Central memory CD8-positive, alpha-beta T cell (primary cell): ENCODE measurements around the gene CCDC171.

Source experiments
- ATAC-seq: fragments of 150-1000 bp; cut with Tn5 transposase; replicated peaks from 2 replicates; pipeline ENCODE4 v1.10.0; 2022; ENCODE audit warnings: mild to moderate bottlenecking, moderate FRiP score, moderate number of reproducible peaks; ENCODE audit not compliant: poor library complexity, severe bottlenecking; ENCODE audit errors: extremely low read depth
- DNase-seq, 2 donors: peaks; one replicate each; pipeline ENCODE4 v3.0.0; 2021; ENCODE audit warnings: low spot score in 2 of 2
- H3K27ac Mint-ChIP-seq: one replicate; pipeline ENCODE4 v1.8.0; 2022; ENCODE audit warnings: low read depth, mild to moderate bottlenecking, moderate library complexity, mixed read lengths
- H3K27me3 Mint-ChIP-seq: one replicate; pipeline ENCODE4 v1.8.0; 2022; ENCODE audit warnings: mixed read lengths
- H3K36me3 Mint-ChIP-seq: one replicate; pipeline ENCODE4 v1.8.0; 2022; ENCODE audit warnings: mild to moderate bottlenecking, moderate library complexity, mixed read lengths; ENCODE audit not compliant: insufficient read depth
- H3K4me1 Mint-ChIP-seq: one replicate; pipeline ENCODE4 v1.8.0; 2022; ENCODE audit warnings: mixed read lengths
- H3K4me3 Mint-ChIP-seq: one replicate; pipeline ENCODE4 v1.8.0; 2022; ENCODE audit warnings: mild to moderate bottlenecking, moderate library complexity, mixed read lengths
- H3K9me3 Mint-ChIP-seq: one replicate; pipeline ENCODE4 v1.8.0; 2022; ENCODE audit warnings: mixed read lengths

Gene CCDC171

DNA sequence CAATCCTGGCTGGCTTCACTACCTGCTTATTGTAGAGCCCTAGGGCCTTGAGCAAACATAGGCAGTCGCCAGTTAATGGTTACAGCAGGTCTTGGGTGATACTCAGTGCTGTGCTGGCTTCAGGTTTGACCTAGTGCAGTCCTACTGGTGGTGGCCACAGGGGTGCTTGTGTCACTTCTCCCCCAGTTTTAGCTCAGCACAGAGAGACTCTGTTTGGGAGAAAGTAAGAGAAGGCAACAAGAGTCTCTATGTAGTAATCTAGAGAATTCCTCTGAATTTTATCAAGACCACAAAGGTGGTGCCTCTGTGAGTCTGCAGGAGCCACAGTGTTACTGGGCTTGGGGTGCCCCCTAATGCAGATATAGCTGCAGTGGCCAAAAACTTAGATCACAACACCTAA lies 165.6 kb downstream of the CCDC171 start:
- no peaks in the 10 kb centered on the region for H3K27me3 Mint-ChIP-seq
- H3K9me3 Mint-ChIP-seq = no peaks in the 10 kb centered on the region
- ATAC-seq (no peak), DNase-seq (no peak)
- no peak overlapping the region for H3K4me3 Mint-ChIP-seq
- no peak overlapping the region for H3K27ac Mint-ChIP-seq
- no peaks in the 10 kb centered on the region for H3K36me3 Mint-ChIP-seq
- no peaks in the 10 kb centered on the region for H3K4me1 Mint-ChIP-seq

- DNase-seq (no peak), ATAC-seq (no peak)
- Mint-ChIP-seq H3K27me3 (no peaks in the 10 kb centered on the region), H3K4me3 (no peak overlapping the region), H3K27ac (no peak overlapping the region), H3K36me3 (no peaks in the 10 kb centered on the region), H3K4me1 (no peaks in the 10 kb centered on the region), H3K9me3 (no peaks in the 10 kb centered on the region)
Observed at GRCh38 chr9:15720861-15721260, 168.0 kb downstream of the CCDC171 start.

- Mint-ChIP-seq H3K4me1 (no peaks in the 10 kb centered on the region), H3K4me3 (no peak overlapping the region), H3K36me3 (no peaks in the 10 kb centered on the region), H3K9me3 (no peaks in the 10 kb centered on the region), H3K27ac (no peak overlapping the region), H3K27me3 (no peaks in the 10 kb centered on the region)
- DNase-seq = no peak
- ATAC-seq = no peak
Observed at GRCh38 chr9:15722888-15723287, 170.0 kb downstream of the CCDC171 start.

- H3K27me3 Mint-ChIP-seq = no peaks in the 10 kb centered on the region
- no peak overlapping the region for H3K4me3 Mint-ChIP-seq
- H3K4me1 Mint-ChIP-seq = no peaks in the 10 kb centered on the region
- no peak overlapping the region for H3K27ac Mint-ChIP-seq
- ATAC-seq = no peak
- no peaks in the 10 kb centered on the region for H3K9me3 Mint-ChIP-seq
- H3K36me3 Mint-ChIP-seq = no peaks in the 10 kb centered on the region
- DNase-seq = no peak
Observed at GRCh38 chr9:15724016-15724415, 171.2 kb downstream of the CCDC171 start.

GRCh38 chr9:15724612-15725011 lies 171.8 kb downstream of the CCDC171 start:
- ATAC-seq (no peak), DNase-seq (no peak)
- Mint-ChIP-seq H3K27ac (no peak overlapping the region), H3K36me3 (no peaks in the 10 kb centered on the region), H3K9me3 (no peaks in the 10 kb centered on the region), H3K4me3 (no peak overlapping the region), H3K27me3 (no peaks in the 10 kb centered on the region), H3K4me1 (no peaks in the 10 kb centered on the region)

- H3K27ac Mint-ChIP-seq = no peak overlapping the region
- no peak for DNase-seq
- no peaks in the 10 kb centered on the region for H3K36me3 Mint-ChIP-seq
- no peaks in the 10 kb centered on the region for H3K27me3 Mint-ChIP-seq
- H3K9me3 Mint-ChIP-seq = no peaks in the 10 kb centered on the region
- H3K4me3 Mint-ChIP-seq = no peak overlapping the region
- H3K4me1 Mint-ChIP-seq = no peaks in the 10 kb centered on the region
- ATAC-seq = no peak
Observed at GRCh38 chr9:15725953-15726352, 173.1 kb downstream of the CCDC171 start.

GRCh38 chr9:15729507-15729906 lies 176.7 kb downstream of the CCDC171 start:
- Mint-ChIP-seq H3K4me1 (no peaks in the 10 kb centered on the region), H3K4me3 (no peak overlapping the region), H3K36me3 (no peaks in the 10 kb centered on the region), H3K9me3 (no peaks in the 10 kb centered on the region), H3K27me3 (no peaks in the 10 kb centered on the region), H3K27ac (no peak overlapping the region)
- ATAC-seq (no peak), DNase-seq (no peak)

GRCh38 chr9:15735083-15735857 lies 182.4 kb downstream of the CCDC171 start:
- Mint-ChIP-seq H3K4me3 (no peak overlapping the region), H3K27ac (no peak overlapping the region), H3K36me3 (no peaks in the 10 kb centered on the region), H3K9me3 (no peaks in the 10 kb centered on the region), H3K27me3 (no peaks in the 10 kb centered on the region), H3K4me1 (no peaks in the 10 kb centered on the region)
- DNase-seq (no peak), ATAC-seq (no peak)

DNA sequence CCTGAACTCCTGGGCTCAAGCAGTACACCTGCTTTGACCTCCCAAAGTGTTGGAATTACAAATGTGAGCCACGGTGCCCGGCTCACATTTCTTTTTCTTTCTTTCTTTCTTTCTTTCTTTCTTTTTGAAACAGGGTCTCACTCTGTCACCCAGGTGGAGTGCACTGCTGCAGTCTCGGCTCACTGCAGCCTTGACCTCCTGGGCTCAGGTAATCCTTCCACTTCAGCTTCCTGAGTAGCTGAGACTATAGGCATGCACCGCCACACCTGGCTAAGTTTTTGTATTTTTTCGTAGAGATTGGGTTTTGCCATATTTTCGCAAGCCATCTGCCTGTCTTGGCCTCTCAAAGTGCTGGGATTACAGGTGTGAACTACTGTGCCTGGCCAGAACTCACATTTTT lies 183.7 kb downstream of the CCDC171 start:
- Mint-ChIP-seq H3K9me3 (no peaks in the 10 kb centered on the region), H3K36me3 (no peaks in the 10 kb centered on the region), H3K4me1 (no peaks in the 10 kb centered on the region), H3K4me3 (no peak overlapping the region), H3K27me3 (no peaks in the 10 kb centered on the region), H3K27ac (no peak overlapping the region)
- DNase-seq (no peak), ATAC-seq (no peak)

- no peak overlapping the region for H3K4me3 Mint-ChIP-seq
- no peaks in the 10 kb centered on the region for H3K9me3 Mint-ChIP-seq
- H3K36me3 Mint-ChIP-seq = no peaks in the 10 kb centered on the region
- ATAC-seq (no peak), DNase-seq (no peak)
- no peaks in the 10 kb centered on the region for H3K27me3 Mint-ChIP-seq
- H3K27ac Mint-ChIP-seq = no peak overlapping the region
- H3K4me1 Mint-ChIP-seq = no peaks in the 10 kb centered on the region
Observed at GRCh38 chr9:15738011-15738410, 185.2 kb downstream of the CCDC171 start.

- DNase-seq (no peak), ATAC-seq (no peak)
- no peaks in the 10 kb centered on the region for H3K36me3 Mint-ChIP-seq
- no peak overlapping the region for H3K27ac Mint-ChIP-seq
- no peaks in the 10 kb centered on the region for H3K27me3 Mint-ChIP-seq
- no peaks in the 10 kb centered on the region for H3K4me1 Mint-ChIP-seq
- H3K9me3 Mint-ChIP-seq = no peaks in the 10 kb centered on the region
- H3K4me3 Mint-ChIP-seq = no peak overlapping the region
Observed at GRCh38 chr9:15741015-15741414, 188.2 kb downstream of the CCDC171 start.

DNA sequence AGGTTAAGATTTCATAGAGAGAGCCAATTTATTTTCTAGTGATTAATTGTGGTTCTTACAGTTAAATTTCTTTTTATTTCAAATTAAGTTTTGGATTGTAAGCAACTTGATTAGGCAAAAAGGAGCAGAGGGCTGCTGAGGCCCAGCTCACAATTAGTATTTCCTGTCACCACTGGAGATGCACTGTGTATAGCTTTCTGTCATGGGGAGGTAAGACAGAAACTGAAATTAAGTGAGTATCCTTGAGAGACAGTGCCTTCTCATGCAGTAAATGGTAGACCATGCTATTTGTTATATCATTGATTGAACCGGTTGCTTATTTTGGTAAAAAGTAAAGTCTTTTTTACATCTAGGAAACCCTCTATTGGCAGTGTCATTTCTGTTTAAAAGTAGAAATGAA lies 190.7 kb downstream of the CCDC171 start:
- H3K4me3 Mint-ChIP-seq = no peak overlapping the region
- ATAC-seq = no peak

GRCh38 chr9:15744196-15744595 lies 191.4 kb downstream of the CCDC171 start:
- no peaks in the 10 kb centered on the region for H3K36me3 Mint-ChIP-seq

More for the DNA sequence above, 190.7 kb downstream of the CCDC171 start:
- Mint-ChIP-seq H3K9me3 (no peaks in the 10 kb centered on the region), H3K27me3 (no peaks in the 10 kb centered on the region), H3K4me1 (no peaks in the 10 kb centered on the region), H3K36me3 (no peaks in the 10 kb centered on the region), H3K27ac (no peak overlapping the region)
- DNase-seq = no peak

More at GRCh38 chr9:15744196-15744595, 191.4 kb downstream of the CCDC171 start:
- ATAC-seq (no peak), DNase-seq (no peak)
- Mint-ChIP-seq H3K27ac (no peak overlapping the region), H3K9me3 (no peaks in the 10 kb centered on the region), H3K27me3 (no peaks in the 10 kb centered on the region), H3K4me1 (no peaks in the 10 kb centered on the region), H3K4me3 (no peak overlapping the region)
